ENCODE results near the gene NELFB.

GRCh38 chr9:137244486-137245449 lies 10.4 kb upstream of the NELFB start:
- no peak for TF ChIP-seq POLR2A (IDR thresholded peaks at IDR 0.05)
- TF ChIP-seq CTCF (IDR thresholded peaks at IDR 0.05), result no peak

Data from thyroid gland (tissue), 4 donors.